GM18505 (cell line): ENCODE results near the gene DIP2A.
A peak's percentile ranks its signal among the peaks of the same experiment; 100 is the strongest.

Source experiments
- ATAC-seq: cut with Tn5 transposase; IDR thresholded peaks from one replicate; pipeline ENCODE4 v1.9.1; 2021; ENCODE audit not compliant: unreplicated experiment
- POLR2A ChIP-seq: IDR thresholded peaks from 4 replicates; pipeline ENCODE4 v1.6.1; 2011; ENCODE audit warnings: borderline replicate concordance; ENCODE audit not compliant: insufficient read depth, insufficient read length; ENCODE audit errors: extremely low read depth

DIP2A gene

GRCh38 chr21:46608672-46609111 is 150.0 kb downstream of the DIP2A start:
- TF ChIP-seq POLR2A, result peak; percentile 19
- ATAC-seq, result peak; percentile 52

GRCh38 chr21:46610018-46610701 is 151.5 kb downstream of the DIP2A start:
- TF ChIP-seq POLR2A, result no peak
- ATAC-seq, result no peak

GRCh38 chr21:46613391-46613790 is 154.7 kb downstream of the DIP2A start:
- ATAC-seq, result no peak

GRCh38 chr21:46616050-46616449 is 157.4 kb downstream of the DIP2A start:
- ATAC-seq, result no peak
- no peak for TF ChIP-seq POLR2A

More at GRCh38 chr21:46613391-46613790, 154.7 kb downstream of the DIP2A start:
- TF ChIP-seq POLR2A, result no peak

- ATAC-seq, result no peak
- TF ChIP-seq POLR2A, result no peak
Observed at GRCh38 chr21:46616656-46617055, 158.0 kb downstream of the DIP2A start.

GRCh38 chr21:46617267-46618051 is 158.8 kb downstream of the DIP2A start:
- no peak for TF ChIP-seq POLR2A
- no peak for ATAC-seq

- no peak for TF ChIP-seq POLR2A
- ATAC-seq, result no peak
Observed at GRCh38 chr21:46618738-46619379, 160.2 kb downstream of the DIP2A start.
